Endothelial cell (in vitro differentiated cells): ENCODE data around the gene HSH2D. TPM values are rescaled to one million over a fixed set of nuclear protein-coding genes. Genes with fewer than 3 reads are reported as not detected.

Experiments used
- DNase-seq: peaks from one replicate; pipeline ENCODE4 v3.0.0; 2021; ENCODE audit warnings: low spot score
- H3K27ac Mint-ChIP-seq: one replicate; pipeline ENCODE4 v1.8.0; 2021; ENCODE audit warnings: mixed read lengths, inconsistent platforms; ENCODE audit not compliant: unreplicated experiment
- H3K27me3 Mint-ChIP-seq: one replicate; pipeline ENCODE4 v1.8.0; 2021; ENCODE audit warnings: mild to moderate bottlenecking, moderate library complexity, mixed read lengths, inconsistent platforms; ENCODE audit not compliant: unreplicated experiment
- H3K36me3 Mint-ChIP-seq: one replicate; pipeline ENCODE4 v1.8.0; 2021; ENCODE audit warnings: mild to moderate bottlenecking, low read depth, mixed read lengths, inconsistent platforms; ENCODE audit not compliant: unreplicated experiment
- H3K4me1 Mint-ChIP-seq: one replicate; pipeline ENCODE4 v1.8.0; 2021; ENCODE audit warnings: mild to moderate bottlenecking, mixed read lengths, inconsistent platforms; ENCODE audit not compliant: unreplicated experiment
- H3K4me3 Mint-ChIP-seq: one replicate; pipeline ENCODE4 v1.8.0; 2021; ENCODE audit warnings: mild to moderate bottlenecking, mixed read lengths, inconsistent platforms; ENCODE audit not compliant: unreplicated experiment
- H3K9me3 Mint-ChIP-seq: one replicate; pipeline ENCODE4 v1.8.0; 2021; ENCODE audit warnings: mixed read lengths, inconsistent platforms; ENCODE audit not compliant: unreplicated experiment
- total RNA-seq: library from RNA; stranded (reverse); fragmentation: NEBNext Ultra II Directional; extraction: Animal tissue kit (Norgen Biotek cat#: 25700); gene quantifications from one replicate; pipeline ENCODE4 v1.2.1, GENCODE V29; 2021; ENCODE audit not compliant: unreplicated experiment
- TF ChIP-seq, protein P1 (sequence below): fragments of 200-600 bp; sonication (generic); IDR thresholded peaks from one replicate; pipeline ENCODE4 v1.5.0; 2021; ENCODE audit warnings: antibody characterized with exemption; ENCODE audit not compliant: unreplicated experiment

The HSH2D gene
- total RNA-seq, 1 donor from 2014 or later = not detected

DNA sequence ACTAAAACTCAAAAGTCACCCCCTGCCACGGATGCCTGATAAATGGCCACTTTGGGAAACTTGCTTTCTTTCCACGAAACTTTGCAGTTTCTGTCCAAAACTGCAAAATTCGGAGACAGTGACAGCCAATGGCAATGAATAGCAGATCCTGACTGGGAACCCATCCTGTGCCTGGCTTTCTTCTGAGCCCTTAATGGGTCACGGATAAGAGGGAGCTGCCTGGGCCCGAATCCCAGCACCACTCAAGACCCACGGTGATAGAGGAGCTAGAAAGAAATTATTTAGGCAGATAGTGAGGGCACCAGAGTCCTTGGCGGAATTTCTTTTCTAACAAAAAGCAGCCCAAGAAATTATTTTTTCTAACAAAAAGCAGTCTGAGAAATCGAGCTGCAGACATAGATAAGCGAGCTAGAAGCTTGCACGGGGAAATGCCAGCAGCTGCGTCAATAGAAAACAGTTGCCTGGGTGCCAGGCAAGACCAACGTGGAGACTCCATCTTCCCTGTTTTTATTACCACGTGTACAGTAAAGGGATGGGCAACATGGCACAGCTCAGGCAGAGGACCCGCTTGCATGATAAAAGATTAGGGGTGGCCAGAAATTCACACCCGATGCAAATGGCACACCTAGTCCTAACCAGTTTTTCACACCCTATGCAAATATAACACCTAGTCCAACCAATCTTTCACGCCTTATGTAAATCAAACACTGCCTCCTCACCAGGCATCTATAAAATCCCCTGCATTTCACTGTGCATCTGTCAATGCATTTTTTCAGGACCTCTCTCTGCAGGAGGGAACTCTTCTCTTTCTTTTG, 7.1 kb upstream of the HSH2D start:
- no peak for DNase-seq
- Mint-ChIP-seq H3K4me1 (no peaks in the 10 kb centered on the region), H3K27me3 (peaks cover 6% of the 10 kb centered on the region), H3K9me3 (peaks cover 4% of the 10 kb centered on the region), H3K4me3 (no peak overlapping the region), H3K27ac (no peak overlapping the region), H3K36me3 (peaks cover 39% of the 10 kb centered on the region)
- TF ChIP-seq, protein P1, sequence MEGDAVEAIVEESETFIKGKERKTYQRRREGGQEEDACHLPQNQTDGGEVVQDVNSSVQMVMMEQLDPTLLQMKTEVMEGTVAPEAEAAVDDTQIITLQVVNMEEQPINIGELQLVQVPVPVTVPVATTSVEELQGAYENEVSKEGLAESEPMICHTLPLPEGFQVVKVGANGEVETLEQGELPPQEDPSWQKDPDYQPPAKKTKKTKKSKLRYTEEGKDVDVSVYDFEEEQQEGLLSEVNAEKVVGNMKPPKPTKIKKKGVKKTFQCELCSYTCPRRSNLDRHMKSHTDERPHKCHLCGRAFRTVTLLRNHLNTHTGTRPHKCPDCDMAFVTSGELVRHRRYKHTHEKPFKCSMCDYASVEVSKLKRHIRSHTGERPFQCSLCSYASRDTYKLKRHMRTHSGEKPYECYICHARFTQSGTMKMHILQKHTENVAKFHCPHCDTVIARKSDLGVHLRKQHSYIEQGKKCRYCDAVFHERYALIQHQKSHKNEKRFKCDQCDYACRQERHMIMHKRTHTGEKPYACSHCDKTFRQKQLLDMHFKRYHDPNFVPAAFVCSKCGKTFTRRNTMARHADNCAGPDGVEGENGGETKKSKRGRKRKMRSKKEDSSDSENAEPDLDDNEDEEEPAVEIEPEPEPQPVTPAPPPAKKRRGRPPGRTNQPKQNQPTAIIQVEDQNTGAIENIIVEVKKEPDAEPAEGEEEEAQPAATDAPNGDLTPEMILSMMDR = no peak

DNA sequence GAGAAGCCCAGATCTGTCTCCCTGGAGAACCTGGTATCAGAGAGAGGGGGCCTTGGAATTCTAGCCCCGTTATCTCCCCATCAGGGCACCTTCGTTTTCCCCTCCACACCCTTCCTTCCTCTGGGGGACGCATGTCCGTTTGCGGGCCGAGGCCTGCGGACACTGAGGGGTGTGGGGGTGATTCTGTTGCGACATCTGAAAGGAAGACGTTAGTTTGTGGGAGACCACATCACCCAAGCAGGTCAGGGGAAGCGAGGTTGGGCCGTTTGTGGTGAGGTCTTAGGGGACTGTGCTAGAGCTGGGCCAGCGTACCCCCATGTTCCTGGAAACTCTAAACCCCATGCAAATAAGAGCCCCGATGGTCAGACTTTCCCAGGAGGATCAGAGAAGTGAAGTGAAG, 3.7 kb upstream of the HSH2D start:
- Mint-ChIP-seq H3K4me3 (no peak overlapping the region), H3K4me1 (peaks cover 4% of the 10 kb centered on the region)

DNA sequence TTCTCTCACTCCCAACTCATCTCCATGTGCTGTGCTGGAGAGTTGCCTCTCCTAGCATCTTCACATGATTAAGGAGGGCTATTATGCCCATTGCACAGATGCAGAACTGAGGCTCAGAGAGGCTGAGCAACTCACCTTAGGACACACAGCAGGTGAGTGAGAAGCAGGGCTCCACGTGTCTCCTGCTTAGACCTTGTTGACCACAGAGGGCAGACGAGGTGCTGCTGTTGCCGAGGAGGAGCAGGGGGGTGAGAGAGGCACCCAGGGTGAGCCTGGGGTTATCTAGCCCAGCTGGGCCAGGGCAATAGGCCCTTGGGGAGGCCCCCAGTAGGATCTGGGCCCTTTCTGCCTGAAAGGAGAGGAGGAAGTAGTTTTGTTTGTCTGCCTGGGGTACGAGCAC, 2.4 kb upstream of the HSH2D start:
- Mint-ChIP-seq H3K27me3 (peaks cover 5% of the 10 kb centered on the region), H3K9me3 (no peaks in the 10 kb centered on the region)

More for the DNA sequence above, 3.7 kb upstream of the HSH2D start:
- Mint-ChIP-seq H3K27ac (no peak overlapping the region), H3K36me3 (peaks cover 8% of the 10 kb centered on the region), H3K27me3 (peaks cover 6% of the 10 kb centered on the region), H3K9me3 (no peaks in the 10 kb centered on the region)
- TF ChIP-seq, protein P1 = no peak
- no peak for DNase-seq

DNA sequence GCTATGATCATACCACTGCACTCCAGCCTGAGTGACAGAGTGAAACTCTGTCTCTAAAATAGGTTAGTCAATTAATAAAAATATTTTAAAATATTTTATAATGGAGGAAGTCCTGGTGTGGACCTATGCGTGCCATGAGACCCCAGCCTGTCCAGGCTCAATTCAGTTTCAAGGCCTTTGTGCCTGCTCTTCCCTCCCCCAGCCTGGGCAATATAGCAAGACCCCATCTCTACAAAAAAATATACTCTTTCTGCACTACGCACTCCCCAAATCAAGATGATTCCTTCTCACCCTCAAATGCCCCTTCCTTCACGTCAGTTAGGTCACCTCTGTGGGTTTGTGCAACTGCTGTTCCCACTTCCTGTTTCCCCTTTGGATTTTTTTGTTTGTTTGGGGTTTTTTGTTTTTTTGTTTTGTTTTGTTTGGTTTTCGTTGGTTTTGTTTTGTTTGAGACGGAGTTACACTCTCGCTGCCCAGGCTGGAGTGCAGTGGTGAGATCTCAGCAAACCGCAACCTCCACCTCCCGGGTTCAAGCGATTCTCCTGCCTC, 1.4 kb upstream of the HSH2D start:
- Mint-ChIP-seq H3K9me3 (no peaks in the 10 kb centered on the region), H3K4me3 (no peak overlapping the region), H3K27me3 (peaks cover 5% of the 10 kb centered on the region), H3K27ac (no peak overlapping the region), H3K4me1 (peaks cover 4% of the 10 kb centered on the region), H3K36me3 (no peaks in the 10 kb centered on the region)
- no peak for DNase-seq
- TF ChIP-seq, protein P1 = no peak

More for the DNA sequence above, 2.4 kb upstream of the HSH2D start:
- no peak overlapping the region for H3K4me3 Mint-ChIP-seq
- peaks cover 4% of the 10 kb centered on the region for H3K4me1 Mint-ChIP-seq
- TF ChIP-seq, protein P1 = no peak
- H3K27ac Mint-ChIP-seq = no peak overlapping the region
- H3K36me3 Mint-ChIP-seq = peaks cover under 1% of the 10 kb centered on the region
- no peak for DNase-seq

DNA sequence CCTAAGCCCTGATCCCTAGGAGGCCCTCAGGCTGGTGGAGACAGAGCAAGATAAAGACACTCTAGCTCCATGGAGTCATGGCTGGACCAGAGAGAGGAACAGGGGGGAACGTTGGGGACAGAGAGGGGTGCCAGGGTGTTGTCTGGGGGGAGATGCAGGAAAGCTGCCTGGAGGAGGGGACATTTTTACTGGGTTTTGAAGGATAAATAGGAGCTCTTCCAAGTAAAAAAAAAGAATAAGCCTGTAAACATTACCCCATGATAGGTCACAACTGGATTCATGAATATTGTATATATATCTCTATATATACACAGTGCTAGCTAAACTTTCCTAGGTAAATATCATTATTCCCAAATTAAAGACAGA, 714 bp downstream of the HSH2D start:
- TF ChIP-seq, protein P1 = no peak
- no peaks in the 10 kb centered on the region for H3K36me3 Mint-ChIP-seq
- H3K27me3 Mint-ChIP-seq = no peaks in the 10 kb centered on the region
- H3K4me3 Mint-ChIP-seq = no peak overlapping the region
- no peak overlapping the region for H3K27ac Mint-ChIP-seq
- no peak for DNase-seq
- H3K4me1 Mint-ChIP-seq = peaks cover 4% of the 10 kb centered on the region
- no peaks in the 10 kb centered on the region for H3K9me3 Mint-ChIP-seq
